Muscle of leg (tissue), 11 donors: ENCODE results near the gene MAL. TPM values are rescaled to one million over a fixed set of nuclear protein-coding genes. Genes with fewer than 3 reads are reported as not detected.

Source experiments
- DNase-seq: peaks from one replicate; pipeline ENCODE4 v3.0.0; 2013
- H3K27ac ChIP-seq: one replicate; pipeline ENCODE4 v1.5.1; 2013; ENCODE audit warnings: mild to moderate bottlenecking, low read length, control low read depth
- H3K27me3 ChIP-seq: one replicate; pipeline ENCODE4 v1.6.1; 2013; ENCODE audit warnings: low read length; ENCODE audit not compliant: control insufficient read depth, insufficient read depth
- H3K36me3 ChIP-seq: one replicate; pipeline ENCODE4 v1.6.1; 2013; ENCODE audit warnings: low read length; ENCODE audit not compliant: control insufficient read depth, insufficient read depth
- H3K4me1 ChIP-seq: one replicate; pipeline ENCODE4 v1.6.1; 2013; ENCODE audit warnings: low read length; ENCODE audit not compliant: control insufficient read depth, insufficient read depth
- H3K4me3 ChIP-seq: one replicate; pipeline ENCODE4 v1.5.1; 2013; ENCODE audit warnings: low read length, control low read depth
- H3K9me3 ChIP-seq: replicated peaks from 2 replicates; pipeline ENCODE4 v1.6.1; 2013; ENCODE audit warnings: low read depth, low read length; ENCODE audit not compliant: control insufficient read depth
- WGBS: methylation state at CpG from one replicate; pipeline ENCODE4 v1.1.5; 2013; ENCODE audit warnings: missing lambda C conversion rate; ENCODE audit not compliant: insufficient coverage; 5-methylcytosine and 5-hydroxymethylcytosine counted together
- polyA plus RNA-seq, 8 donors: library from polyadenylated mRNA; unstranded; fragments of 120-200 nt; gene quantifications; one replicate each; pipeline versions ENCODE4 v1.2.1 to v1.2.3, GENCODE V29; 2013; ENCODE audit warnings: inconsistent platforms in 1 of 8, low replicate concordance in 1 of 8; ENCODE audit not compliant: insufficient read length in 8 of 8, insufficient read depth in 1 of 8
- total RNA-seq: library from RNA; stranded (reverse); fragments of 120-200 nt; gene quantifications from one replicate; pipeline ENCODE4 v1.2.4, GENCODE V29; 2013

MAL gene
- total and polyA plus RNA-seq, 9 donors, result 2.4 to 15.9 (median 3.2) TPM

GRCh38 chr2:95054016-95054415 lies 28.5 kb downstream of the MAL start:
- DNase-seq, result no peak
- Histone ChIP-seq H3K9me3 (no peaks in the 10 kb centered on the region), H3K4me3 (no peak overlapping the region), H3K4me1 (peaks cover 8% of the 10 kb centered on the region), H3K36me3 (no peaks in the 10 kb centered on the region), H3K27ac (no peak overlapping the region), H3K27me3 (peaks cover 20% of the 10 kb centered on the region)
- WGBS, result 80% methylated on average over 3 of the region's 5 CpGs

GRCh38 chr2:95055262-95055661 lies 29.8 kb downstream of the MAL start:
- peaks cover 17% of the 10 kb centered on the region for H3K27me3 ChIP-seq
- H3K4me3 ChIP-seq, result no peak overlapping the region
- H3K9me3 ChIP-seq, result no peaks in the 10 kb centered on the region
- no peak overlapping the region for H3K27ac ChIP-seq
- H3K36me3 ChIP-seq, result no peaks in the 10 kb centered on the region
- 0% methylated on average over 1 of the region's 3 CpGs for WGBS
- DNase-seq, result no peak
- H3K4me1 ChIP-seq, result peaks cover 8% of the 10 kb centered on the region

GRCh38 chr2:95056044-95056443 lies 30.5 kb downstream of the MAL start:
- Histone ChIP-seq H3K4me1 (peaks cover 8% of the 10 kb centered on the region), H3K9me3 (no peaks in the 10 kb centered on the region), H3K36me3 (no peaks in the 10 kb centered on the region), H3K27me3 (peaks cover 15% of the 10 kb centered on the region), H3K27ac (no peak overlapping the region), H3K4me3 (no peak overlapping the region)
- WGBS, result 75% methylated on average over 7 of the region's 8 CpGs
- DNase-seq, result no peak

- no peak overlapping the region for H3K4me3 ChIP-seq
- H3K27me3 ChIP-seq, result peaks cover 13% of the 10 kb centered on the region
- H3K27ac ChIP-seq, result no peak overlapping the region
- H3K36me3 ChIP-seq, result no peaks in the 10 kb centered on the region
- H3K9me3 ChIP-seq, result no peaks in the 10 kb centered on the region
- peaks cover 8% of the 10 kb centered on the region for H3K4me1 ChIP-seq
- WGBS, result 78% methylated on average over 13 of the region's 15 CpGs
- DNase-seq, result no peak
Measured at GRCh38 chr2:95056461-95057459, 31.3 kb downstream of the MAL start.

- Histone ChIP-seq H3K9me3 (no peaks in the 10 kb centered on the region), H3K4me1 (peaks cover 10% of the 10 kb centered on the region), H3K27ac (no peak overlapping the region), H3K4me3 (no peak overlapping the region), H3K36me3 (no peaks in the 10 kb centered on the region), H3K27me3 (peaks cover 10% of the 10 kb centered on the region)
- 64% methylated on average over 28 of the region's 28 CpGs for WGBS
- DNase-seq, result peak; percentile 27
Measured at GRCh38 chr2:95057535-95058370, 32.2 kb downstream of the MAL start.

- Histone ChIP-seq H3K36me3 (no peaks in the 10 kb centered on the region), H3K9me3 (no peaks in the 10 kb centered on the region), H3K4me1 (peaks cover 10% of the 10 kb centered on the region), H3K27ac (no peak overlapping the region), H3K4me3 (no peak overlapping the region), H3K27me3 (peaks cover 9% of the 10 kb centered on the region)
- 76% methylated on average over 6 of the region's 9 CpGs for WGBS
- no peak for DNase-seq
Measured at GRCh38 chr2:95058466-95058988, 33.0 kb downstream of the MAL start.

- no peaks in the 10 kb centered on the region for H3K9me3 ChIP-seq
- H3K27me3 ChIP-seq, result peaks cover 5% of the 10 kb centered on the region
Measured at GRCh38 chr2:95058989-95059641, 33.6 kb downstream of the MAL start.

GRCh38 chr2:95059656-95060370 lies 34.3 kb downstream of the MAL start:
- DNase-seq, result no peak
- Histone ChIP-seq H3K27ac (no peak overlapping the region), H3K36me3 (no peaks in the 10 kb centered on the region), H3K4me1 (peaks cover 10% of the 10 kb centered on the region), H3K27me3 (peaks cover 2% of the 10 kb centered on the region), H3K9me3 (no peaks in the 10 kb centered on the region), H3K4me3 (no peak overlapping the region)
- 81% methylated on average over 5 of the region's 12 CpGs for WGBS

More at GRCh38 chr2:95058989-95059641, 33.6 kb downstream of the MAL start:
- Histone ChIP-seq H3K4me1 (peaks cover 10% of the 10 kb centered on the region), H3K36me3 (no peaks in the 10 kb centered on the region), H3K4me3 (no peak overlapping the region), H3K27ac (no peak overlapping the region)
- DNase-seq, result no peak
- WGBS, result 52% methylated on average over 5 of the region's 11 CpGs

- Histone ChIP-seq H3K9me3 (no peaks in the 10 kb centered on the region), H3K27me3 (peaks cover 2% of the 10 kb centered on the region), H3K4me3 (no peak overlapping the region), H3K36me3 (no peaks in the 10 kb centered on the region), H3K4me1 (peaks cover 10% of the 10 kb centered on the region), H3K27ac (no peak overlapping the region)
- DNase-seq, result no peak
- WGBS, result 55% methylated on average over 13 of the region's 17 CpGs
Measured at GRCh38 chr2:95060446-95061118, 35.1 kb downstream of the MAL start.
